Mucosa of stomach (tissue), 1 donor: ENCODE data around the gene LPIN3.

Source experiments
- H3K27me3 ChIP-seq: one replicate; pipeline ENCODE4 v1.7.0; 2013; ENCODE audit warnings: mild to moderate bottlenecking, low read length; ENCODE audit not compliant: control insufficient read depth, insufficient read depth
- H3K36me3 ChIP-seq: one replicate; pipeline ENCODE4 v1.7.0; 2013; ENCODE audit warnings: low read length; ENCODE audit not compliant: control insufficient read depth, insufficient read depth
- H3K4me1 ChIP-seq: one replicate; pipeline ENCODE4 v1.7.0; 2013; ENCODE audit warnings: mild to moderate bottlenecking, low read length; ENCODE audit not compliant: control insufficient read depth, insufficient read depth
- H3K4me3 ChIP-seq: one replicate; pipeline ENCODE4 v1.7.0; 2013; ENCODE audit warnings: low read length
- H3K9ac ChIP-seq: one replicate; pipeline ENCODE4 v1.7.0; 2013; ENCODE audit warnings: mild to moderate bottlenecking, low read length, moderate library complexity
- H3K9me3 ChIP-seq: one replicate; pipeline ENCODE4 v1.7.0; 2013; ENCODE audit warnings: mild to moderate bottlenecking, low read length, moderate library complexity; ENCODE audit not compliant: control insufficient read depth
- donor health status: Pancreatic carcinoma.

LPIN3 gene

GRCh38 chr20:41407607-41408006, 67.0 kb downstream of the LPIN3 start:
- H3K36me3 ChIP-seq = no peaks in the 10 kb centered on the region
- no peaks in the 10 kb centered on the region for H3K4me1 ChIP-seq
- no peak overlapping the region for H3K4me3 ChIP-seq
- H3K9me3 ChIP-seq = no peaks in the 10 kb centered on the region
- H3K27me3 ChIP-seq = no peaks in the 10 kb centered on the region
- H3K9ac ChIP-seq = no peak overlapping the region

- H3K4me1 ChIP-seq = no peaks in the 10 kb centered on the region
- no peak overlapping the region for H3K4me3 ChIP-seq
- no peaks in the 10 kb centered on the region for H3K9me3 ChIP-seq
- no peak overlapping the region for H3K9ac ChIP-seq
- H3K27me3 ChIP-seq = no peaks in the 10 kb centered on the region
- no peaks in the 10 kb centered on the region for H3K36me3 ChIP-seq
Measured at GRCh38 chr20:41408156-41408794, 67.7 kb downstream of the LPIN3 start.

- H3K9me3 ChIP-seq = no peaks in the 10 kb centered on the region
- no peak overlapping the region for H3K9ac ChIP-seq
- no peaks in the 10 kb centered on the region for H3K36me3 ChIP-seq
- H3K4me3 ChIP-seq = no peak overlapping the region
- no peaks in the 10 kb centered on the region for H3K27me3 ChIP-seq
- no peaks in the 10 kb centered on the region for H3K4me1 ChIP-seq
Measured at GRCh38 chr20:41408986-41409385, 68.4 kb downstream of the LPIN3 start.
